B cell (primary cell): ENCODE data around the gene KIF3A.

Source experiments
- CTCF ChIP-seq: fragments of 200-600 bp; IDR thresholded peaks from one replicate; pipeline ENCODE4 v1.8.0; 2022; ENCODE audit warnings: antibody characterized with exemption, mild to moderate bottlenecking
- EZH2 ChIP-seq: IDR thresholded peaks from 2 replicates; pipeline ENCODE4 v1.6.1; 2012; ENCODE audit warnings: borderline replicate concordance, low read depth, mild to moderate bottlenecking, moderate library complexity, low read length; ENCODE audit not compliant: insufficient read depth, poor library complexity, severe bottlenecking

GRCh38 chr5:132764671-132765238, 27.4 kb upstream of the KIF3A start:
- TF ChIP-seq EZH2 = no peak
- no peak for TF ChIP-seq CTCF
